ENCODE results near the gene ZDHHC4. TPM values are rescaled to one million over a fixed set of nuclear protein-coding genes. Genes with fewer than 3 reads are reported as not detected.

Gene ZDHHC4
- total and polyA plus RNA-seq, 2 of the 13 experiments (the other 11 are each of a cell fraction or from before 2014, with no cell fraction given): 83.2 to 188 TPM

GRCh38 chr7:6577369-6578113 lies at the start of gene ZDHHC4 (continued):
- TF ChIP-seq DZIP1 (CRISPR knock-in tag; IDR thresholded peaks at IDR 0.05) (0 out of 2 replicates have a peak, but pooled peaks have one; percentile 59), FOXA3 (CRISPR knock-in tag; IDR thresholded peaks at IDR 0.05) (peak; percentile 60; the same call in 1 of the 2 replicates), TP53 (CRISPR knock-in tag; conservative IDR thresholded peaks at IDR 0.05) (no peak), MEF2D (CRISPR knock-in tag; IDR thresholded peaks at IDR 0.05) (peak; percentile 62; the same call in 1 of the 2 replicates), FOXM1 (CRISPR knock-in tag; IDR thresholded peaks at IDR 0.05) (no peak), EP300 (IDR thresholded peaks at IDR 0.05; ENCODE audit: low read depth in 2 of 2, low read length in 2 of 2) (peak in 1 of 2 experiments; percentile 35; a peak in 1 of 4 replicates), EP300 (CRISPR knock-in tag; IDR thresholded peaks at IDR 0.05; ENCODE audit: borderline replicate concordance) (peak; percentile 32; the same call in 1 of the 2 replicates), ZBTB26 (CRISPR knock-in tag; IDR thresholded peaks at IDR 0.05; ENCODE audit: borderline replicate concordance) (peak; percentile 49; the same call in 1 of the 2 replicates), ZSCAN21 (CRISPR knock-in tag; IDR thresholded peaks at IDR 0.05; ENCODE audit: borderline replicate concordance) (peak; percentile 79; the same call in 1 of the 2 replicates), MIER3 (CRISPR knock-in tag; IDR thresholded peaks at IDR 0.05; ENCODE audit: borderline replicate concordance) (peak; percentile 44; the same call in 1 of the 2 replicates), TCF7 (IDR thresholded peaks at IDR 0.05; ENCODE audit: low read depth) (no peak), ZNF740 (CRISPR knock-in tag; IDR thresholded peaks at IDR 0.05) (no peak), IRF1 (CRISPR knock-in tag; IDR thresholded peaks at IDR 0.05; ENCODE audit: low read depth) (no peak), THAP7 (CRISPR knock-in tag; IDR thresholded peaks at IDR 0.05) (0 out of 2 replicates have a peak, but pooled peaks have one; percentile 42), TAF1 (CRISPR knock-in tag; IDR thresholded peaks at IDR 0.05) (peak; percentile 93), KLF11 (CRISPR knock-in tag; IDR thresholded peaks at IDR 0.05) (peak; percentile 25; the same call in 1 of the 2 replicates), ZNF674 (CRISPR knock-in tag; IDR thresholded peaks at IDR 0.05; ENCODE audit: low read depth) (0 out of 2 replicates have a peak, but pooled peaks have one; percentile 52), SRY (CRISPR knock-in tag; IDR thresholded peaks at IDR 0.05) (peak; percentile 49; the same call in 1 of the 2 replicates), ZNF367 (CRISPR knock-in tag; IDR thresholded peaks at IDR 0.05; ENCODE audit: borderline replicate concordance) (no peak), SP2 (CRISPR knock-in tag; IDR thresholded peaks at IDR 0.05) (peak; percentile 61), KDM5A (IDR thresholded peaks at IDR 0.05; ENCODE audit: borderline replicate concordance, low read length) (peak; percentile 21; the same call in 1 of the 2 replicates), ZGPAT (CRISPR knock-in tag; IDR thresholded peaks at IDR 0.05) (peak; percentile 61; the same call in 1 of the 2 replicates)
